GM03348 (cell line): ENCODE data around the gene ZFR2.

ENCODE experiments used
- DNase-seq: peaks from one replicate; pipeline ENCODE4 v3.0.0; 2012; ENCODE audit warnings: low spot score

The ZFR2 gene

DNA sequence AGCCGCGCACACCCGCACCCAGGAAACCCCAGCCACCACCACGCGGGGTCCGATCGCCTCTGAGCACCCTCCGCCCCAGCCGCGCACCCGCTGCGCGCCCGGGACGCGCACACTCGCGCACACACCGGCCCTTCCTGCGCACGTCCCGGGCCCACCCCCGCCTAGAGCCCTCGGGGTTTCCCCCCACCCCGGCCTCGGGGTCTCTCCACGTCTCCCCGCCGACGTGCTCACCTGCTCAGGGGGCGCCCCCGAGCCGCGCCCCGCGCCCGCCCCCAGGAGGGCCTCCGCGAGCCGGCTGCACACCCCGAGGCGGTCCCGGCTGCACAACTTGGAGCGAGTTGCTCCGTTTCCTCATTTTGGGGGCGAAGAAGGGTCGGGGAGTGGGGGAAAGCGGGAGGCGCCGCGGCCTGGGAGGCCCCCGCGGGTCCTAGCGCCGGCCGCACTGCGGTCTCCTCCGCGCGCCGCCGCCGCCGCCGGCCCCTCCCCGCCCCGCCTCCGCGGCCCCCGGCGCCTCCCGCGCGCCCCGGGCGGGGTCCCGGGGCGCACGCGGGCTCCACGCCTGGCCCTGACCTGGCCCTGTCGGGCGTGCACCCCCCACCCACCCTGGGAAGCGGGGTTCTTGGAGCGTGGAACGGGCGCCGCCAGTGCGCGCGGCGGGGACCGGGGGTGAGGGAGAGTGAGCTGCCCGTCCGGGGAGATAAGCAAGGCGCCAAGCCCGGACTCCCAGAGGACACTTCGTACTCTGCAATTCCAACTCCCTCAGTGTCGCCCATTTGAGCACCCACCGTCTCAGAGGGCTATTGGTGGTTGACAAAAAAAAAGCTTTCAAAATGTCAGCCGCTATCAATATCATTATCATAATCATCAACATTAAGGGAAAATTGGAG lies 82.7 kb downstream of the ZFR2 start, which contains the start of gene MATK:
MATK (minus strand) TSS at position 444 of the 887 bp plus-strand sequence. CDS start 1,246 bp downstream, outside the sequence.
- no peak for DNase-seq

DNA sequence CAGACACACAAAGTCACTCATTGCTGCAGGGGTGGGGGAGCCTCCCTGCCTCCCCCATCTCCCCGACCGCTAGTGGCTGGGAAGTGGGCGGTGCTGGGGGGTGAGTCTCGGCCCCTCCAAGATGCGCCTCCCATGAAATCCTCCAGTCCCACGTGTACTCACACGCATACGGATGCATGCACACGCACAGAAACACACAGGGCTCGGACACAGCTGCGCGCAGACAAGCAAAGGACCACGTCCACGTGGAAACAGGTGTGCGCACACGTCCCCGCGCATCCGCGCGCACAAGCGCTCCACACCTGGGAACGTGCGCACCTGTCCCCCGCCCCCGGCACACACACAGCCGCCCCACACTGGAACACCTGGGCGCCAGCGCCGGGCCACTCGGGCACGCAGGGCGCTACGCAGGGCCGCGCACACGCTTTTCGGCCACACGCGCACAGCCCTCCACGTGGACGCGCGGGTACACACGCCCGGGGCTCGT lies 83.3 kb downstream of the ZFR2 start:
- DNase-seq = no peak

DNA sequence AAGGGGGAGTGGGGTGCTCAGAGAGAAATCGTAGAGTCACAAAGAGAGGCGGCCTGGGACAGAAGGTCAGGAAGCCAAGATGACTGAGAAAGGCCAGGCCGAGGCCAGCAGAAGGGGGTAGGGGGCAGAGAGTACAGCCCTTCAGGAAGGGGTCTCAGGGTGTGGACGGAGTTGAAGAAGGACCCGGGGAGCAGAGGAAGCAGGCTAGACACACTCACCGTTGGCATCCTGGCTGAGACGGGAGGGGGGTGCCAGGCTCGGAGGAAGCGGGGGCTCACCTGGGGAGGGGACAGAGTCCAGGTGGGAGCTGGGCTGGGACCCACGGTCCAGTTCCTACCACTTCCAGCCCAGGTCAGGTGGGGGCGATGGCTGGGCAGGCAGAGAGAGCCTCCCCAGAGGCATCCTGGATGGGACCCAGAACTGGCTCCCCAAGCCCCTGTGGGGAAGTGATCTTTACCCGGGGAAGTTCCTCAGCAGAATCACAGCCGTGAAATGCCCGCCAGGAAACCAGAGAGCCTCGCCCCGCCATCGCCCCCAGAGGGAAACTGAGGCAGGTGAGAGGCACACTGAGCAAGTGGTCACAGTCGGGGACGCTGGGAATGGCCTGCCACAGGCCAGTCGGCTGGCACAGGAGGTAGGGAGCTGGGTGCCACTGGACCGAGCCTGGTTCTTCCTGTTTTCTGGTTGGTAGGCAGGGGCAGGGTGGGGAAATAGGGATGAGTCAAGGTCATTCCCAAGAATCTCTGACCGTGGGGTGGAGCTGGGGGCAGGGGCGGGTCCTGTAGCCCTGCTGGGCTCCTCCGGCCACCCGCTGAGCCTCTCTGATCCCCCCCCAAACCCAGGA lies 84.0 kb downstream of the ZFR2 start:
- DNase-seq = no peak

DNA sequence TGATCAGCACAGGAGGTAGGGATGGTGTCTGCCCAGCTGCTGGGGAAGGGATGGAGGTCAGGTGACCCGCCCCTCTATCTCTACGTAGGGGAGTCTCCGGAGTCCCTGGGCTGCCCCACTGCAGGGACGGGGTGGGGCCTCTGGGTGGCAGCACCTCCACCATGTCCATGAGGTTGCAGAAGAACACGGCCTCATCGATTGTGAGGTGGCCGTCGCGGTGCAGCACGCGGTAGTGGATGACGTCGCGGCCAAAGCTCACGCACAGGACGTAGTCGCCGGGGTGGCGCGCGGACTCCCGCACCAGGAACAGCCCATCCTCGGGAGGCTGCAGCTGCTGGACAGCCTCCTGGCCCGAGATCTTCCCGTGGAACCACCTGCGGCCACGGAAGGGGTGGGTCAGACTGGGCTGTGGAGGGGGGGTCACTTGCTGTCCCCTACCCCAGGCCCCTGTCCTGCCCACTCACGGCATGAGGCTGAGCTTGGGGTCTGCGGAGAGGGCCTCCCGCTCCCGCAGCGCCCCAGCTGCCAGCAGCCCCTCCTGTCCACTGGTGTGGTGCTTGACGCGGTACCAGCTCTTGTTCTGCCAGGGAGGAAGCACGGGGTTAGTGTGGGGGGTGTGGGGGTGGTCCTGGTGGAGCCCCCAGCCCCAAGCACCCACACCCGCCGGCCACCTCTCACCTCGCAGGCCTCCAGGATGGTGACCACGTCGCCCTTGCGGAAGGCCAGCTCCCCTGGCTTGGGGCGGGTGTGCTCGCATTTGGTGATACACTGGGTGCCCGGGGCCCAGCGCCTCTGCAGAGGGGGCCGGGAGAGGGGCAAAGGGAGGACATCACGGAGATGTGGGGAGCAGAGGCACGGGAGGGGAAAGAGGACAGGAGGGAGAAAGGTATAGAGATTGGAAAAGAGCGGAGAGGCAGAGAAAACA lies 84.9 kb downstream of the ZFR2 start:
- DNase-seq = no peak

DNA sequence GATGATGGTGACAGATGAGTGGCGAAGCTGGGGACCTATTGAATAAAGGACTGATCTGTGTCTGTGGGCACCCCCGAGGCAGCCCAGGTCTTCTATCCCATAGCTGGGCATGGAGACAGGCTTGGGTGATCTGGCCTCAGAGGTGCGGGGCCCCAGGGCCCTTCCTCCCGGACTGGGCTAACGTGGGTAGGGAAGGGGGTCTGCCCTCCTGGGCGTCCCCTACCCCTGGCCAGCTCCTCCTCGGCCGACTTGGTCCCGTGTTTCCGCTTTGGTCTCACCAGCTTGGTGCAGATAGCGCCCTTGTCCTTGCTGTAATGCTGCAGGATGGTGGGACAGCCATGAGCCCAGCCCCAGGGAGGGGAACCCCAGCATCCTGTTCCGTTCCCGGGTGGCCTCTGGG lies 85.9 kb downstream of the ZFR2 start:
- DNase-seq = no peak

DNA sequence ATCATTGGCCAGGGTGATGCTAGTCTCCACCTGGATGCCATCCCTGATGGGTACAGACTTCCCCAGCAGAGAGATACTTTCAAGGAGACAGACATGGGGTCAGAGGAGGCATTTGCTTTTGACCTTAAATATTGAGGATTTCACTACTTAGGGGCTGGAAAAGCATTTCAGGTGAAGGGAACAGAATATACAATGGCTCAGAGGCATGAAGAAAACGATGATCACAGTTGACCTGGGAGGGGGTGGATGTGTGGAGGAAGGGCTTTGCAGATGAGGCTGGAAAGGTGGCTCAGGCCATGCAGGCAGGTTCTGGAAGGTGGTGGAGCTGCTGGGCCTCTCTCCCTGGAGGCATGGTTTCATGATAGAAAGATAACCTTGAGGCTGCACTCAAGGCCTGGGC lies 86.5 kb downstream of the ZFR2 start:
- no peak for DNase-seq

DNA sequence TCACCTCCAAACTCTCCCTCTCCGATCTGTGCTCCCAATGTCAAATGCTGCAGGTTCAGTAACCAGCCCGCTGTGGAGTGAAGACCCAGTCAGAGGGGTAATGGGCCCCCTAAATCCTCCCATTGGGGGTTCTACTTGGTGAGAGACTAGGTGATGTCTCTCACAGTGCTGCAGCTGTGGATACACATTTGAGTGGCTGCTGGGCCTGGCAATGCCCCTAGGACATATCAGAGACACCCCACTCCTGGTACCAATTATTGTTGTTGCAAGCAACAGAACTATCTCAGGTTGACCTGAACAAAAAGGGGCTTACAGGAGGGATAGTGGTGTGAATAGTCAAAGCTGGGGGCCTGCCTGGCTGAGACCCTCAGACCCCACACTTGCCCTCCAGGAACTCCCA lies 87.2 kb downstream of the ZFR2 start:
- no peak for DNase-seq

DNA sequence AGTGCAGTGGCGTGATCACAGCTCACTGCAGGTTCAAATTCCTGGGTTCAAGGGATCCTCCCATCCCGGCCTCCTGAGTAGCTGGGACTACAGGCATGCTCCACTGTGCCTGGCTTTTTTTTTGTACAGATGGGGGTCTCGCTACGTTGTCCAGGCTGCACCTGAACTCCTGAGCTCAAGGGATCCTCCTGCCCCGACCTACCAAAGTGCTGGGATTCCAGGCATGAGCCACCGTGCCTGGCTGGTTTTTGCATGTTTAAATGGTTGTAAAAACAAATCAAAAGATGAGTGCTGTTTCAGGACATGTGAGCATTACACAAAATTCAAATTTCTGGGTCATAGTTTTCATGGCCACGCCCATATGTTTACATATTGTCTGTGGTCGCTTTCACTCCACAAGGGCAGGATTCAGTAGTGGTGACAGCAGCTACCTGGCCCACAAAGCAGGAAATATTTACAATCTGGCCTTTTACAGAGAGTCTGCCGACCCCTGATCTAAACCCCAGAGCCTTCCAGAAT lies 88.0 kb downstream of the ZFR2 start:
- no peak for DNase-seq

DNA sequence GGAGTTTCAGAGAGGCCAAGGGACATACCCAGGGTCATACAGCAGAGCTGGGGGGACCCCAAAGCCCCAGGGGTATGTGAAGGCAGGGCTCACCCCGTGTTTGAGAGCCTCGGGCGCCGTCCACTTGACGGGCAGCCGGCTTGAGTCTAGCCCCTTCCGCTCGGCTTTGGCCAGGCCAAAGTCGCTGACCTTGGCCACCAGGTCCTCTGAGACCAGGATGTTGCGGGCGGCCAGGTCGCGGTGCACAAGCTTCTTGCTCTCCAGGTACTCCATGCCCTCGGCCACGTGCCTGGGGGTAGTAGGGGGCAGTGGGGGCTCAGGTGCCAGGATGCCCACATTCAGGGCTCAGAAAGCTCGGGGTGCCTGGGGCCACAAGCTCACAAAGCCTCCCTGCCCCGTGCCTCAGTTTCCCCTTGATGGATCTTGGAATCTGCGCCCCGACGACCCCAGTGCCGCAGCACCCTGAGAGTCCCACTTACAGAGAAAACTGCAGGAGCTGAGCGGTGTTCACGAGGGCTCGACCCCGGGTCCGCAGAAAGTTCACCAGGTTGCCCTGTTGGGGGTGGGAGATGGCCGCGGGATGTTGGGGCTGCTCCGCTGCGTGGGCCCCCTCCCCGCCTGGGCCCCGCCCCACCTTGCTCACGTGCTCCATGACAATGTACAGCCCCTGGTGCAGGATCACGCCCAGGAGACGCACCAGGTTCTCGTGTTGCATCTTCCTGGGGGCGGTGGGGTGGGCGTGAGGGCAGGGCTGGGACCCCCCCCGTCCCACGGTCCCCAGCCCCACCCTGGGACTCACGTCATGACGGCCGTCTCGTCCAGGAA lies 89.7 kb downstream of the ZFR2 start:
- no peak for DNase-seq

DNA sequence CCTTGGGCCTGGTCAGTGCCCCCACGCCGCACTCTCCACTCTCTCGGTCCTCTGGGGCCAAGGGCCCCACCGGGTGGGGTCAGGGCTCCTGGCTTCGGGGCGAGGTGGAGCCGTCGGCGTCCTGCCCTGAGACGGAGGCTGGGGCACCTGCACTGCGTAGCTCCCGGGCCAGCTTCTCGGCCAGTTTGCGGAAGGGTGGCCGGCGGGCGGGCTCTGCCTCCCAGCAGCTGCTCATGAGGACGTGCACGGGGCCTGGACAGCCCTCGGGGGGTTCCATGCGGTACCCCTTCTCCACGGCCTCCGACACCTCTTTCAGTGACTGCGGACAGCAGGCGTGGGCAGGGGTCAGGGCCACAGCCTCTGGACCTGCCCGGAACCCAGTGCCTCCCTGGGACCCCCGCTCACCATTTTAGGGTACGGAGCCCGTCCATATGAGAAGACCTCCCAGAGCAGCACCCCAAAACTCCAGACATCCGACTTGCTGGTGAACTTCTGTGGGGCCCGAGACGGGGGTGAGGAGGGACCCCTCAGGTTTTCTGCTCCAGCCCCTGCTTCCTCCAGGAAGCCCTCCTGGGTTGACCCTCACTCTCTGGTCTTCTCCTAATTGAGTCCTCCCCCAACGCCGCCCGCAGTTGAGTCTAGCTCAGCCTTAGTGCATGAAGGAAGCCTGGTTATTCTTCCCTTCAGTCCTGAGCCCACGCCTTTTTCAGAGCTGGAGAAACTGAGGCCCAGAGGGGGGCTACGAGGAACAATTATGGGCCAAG lies 90.6 kb downstream of the ZFR2 start:
- no peak for DNase-seq

DNA sequence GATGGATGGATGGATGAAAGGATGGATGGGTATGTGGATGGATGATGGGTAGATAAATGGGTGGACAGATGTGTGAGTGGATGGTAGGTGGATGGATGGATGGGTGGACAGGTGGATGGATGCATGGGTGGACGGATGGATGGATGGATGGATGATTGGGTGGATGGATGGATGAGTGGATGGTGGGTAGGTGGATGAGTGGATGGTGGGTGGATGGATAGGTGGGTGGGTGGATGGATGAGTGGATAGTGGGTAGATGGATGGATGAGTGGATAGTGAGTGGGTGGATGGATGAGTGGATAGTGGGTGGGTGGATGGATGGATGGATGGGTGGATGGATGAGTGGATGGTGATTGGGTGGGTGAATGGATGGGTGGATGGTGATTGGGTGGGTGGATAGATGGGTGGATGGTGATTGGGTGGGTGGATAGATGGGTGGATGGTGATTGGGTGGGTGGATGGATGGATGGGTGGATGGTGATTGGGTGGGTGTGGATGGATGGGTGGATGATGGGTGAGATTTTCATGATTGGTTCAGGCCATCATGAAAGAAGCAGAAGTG lies 92.3 kb downstream of the ZFR2 start:
- DNase-seq = no peak

DNA sequence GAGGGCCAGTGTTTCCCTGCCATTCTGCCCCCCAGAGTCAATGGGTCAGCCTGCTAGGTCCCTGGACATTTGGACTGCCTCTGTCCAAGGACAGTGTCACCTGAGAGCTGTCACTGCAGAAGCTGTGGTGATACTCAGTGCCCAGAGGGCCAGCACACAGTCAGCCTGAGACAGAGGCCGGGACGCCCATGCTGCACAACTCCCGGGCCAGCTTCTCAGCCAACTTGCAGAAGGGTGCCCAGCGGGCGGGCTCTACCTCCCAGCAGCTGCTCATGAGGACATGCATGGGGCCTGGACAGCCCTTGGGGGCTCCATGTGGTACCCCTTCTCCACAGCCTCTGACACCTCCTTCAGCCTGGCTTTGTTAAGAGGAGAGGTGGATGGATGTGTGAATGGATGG lies 93.0 kb downstream of the ZFR2 start:
- DNase-seq = no peak

DNA sequence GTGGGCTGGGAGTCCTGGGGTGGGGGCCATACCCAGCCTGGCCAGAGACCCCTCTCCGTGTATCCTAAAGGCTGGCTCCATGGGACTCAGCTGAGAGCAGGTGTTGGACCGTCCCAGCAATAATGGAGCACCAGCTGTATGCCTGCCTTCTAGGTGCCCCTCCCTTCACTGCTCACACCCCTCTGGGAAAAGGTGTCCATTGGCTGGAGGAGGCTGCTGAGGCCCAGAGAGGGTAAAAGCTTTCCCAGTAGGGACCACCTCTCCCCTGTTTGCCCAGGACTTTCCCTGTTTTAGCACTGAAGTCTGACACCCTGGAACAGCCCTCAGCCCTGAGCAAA lies 93.5 kb downstream of the ZFR2 start:
- DNase-seq = no peak

DNA sequence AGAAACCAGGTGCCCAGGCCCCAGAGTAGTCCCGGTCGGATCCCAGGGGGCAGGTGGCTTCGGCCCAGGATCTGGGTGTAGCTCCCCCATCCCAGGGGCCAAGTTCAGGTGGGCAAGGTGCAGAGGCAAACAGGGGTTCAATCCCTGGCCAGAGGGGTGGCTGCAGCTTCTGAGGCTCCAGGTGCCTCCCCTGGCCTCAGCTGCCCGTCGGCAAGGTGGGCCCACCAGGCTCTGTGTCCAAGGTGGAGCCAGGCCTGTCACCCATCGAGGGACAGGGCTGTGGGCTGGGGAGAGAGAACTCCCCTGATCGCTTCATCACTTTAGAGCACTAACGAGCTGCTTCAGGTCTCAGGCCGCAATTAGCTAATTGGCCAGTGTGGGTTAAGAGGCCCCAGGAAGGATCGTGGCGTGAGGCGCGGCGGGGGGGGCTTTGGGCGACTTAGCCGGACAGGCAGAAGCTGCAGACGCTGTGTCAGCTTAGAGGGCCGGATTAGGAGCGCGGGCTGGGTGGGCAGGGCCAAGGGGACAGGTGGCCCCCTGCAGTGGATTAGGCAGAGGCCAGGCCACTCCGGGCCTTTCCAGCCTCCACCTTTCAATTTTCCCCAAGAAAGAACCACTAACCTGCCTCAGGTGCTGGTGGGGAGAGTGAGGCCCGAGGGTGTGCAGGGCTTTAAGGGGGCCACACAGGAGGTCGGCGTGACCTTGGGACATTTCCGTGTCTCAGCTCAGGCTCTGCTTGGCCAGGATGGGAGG lies 94.0 kb downstream of the ZFR2 start:
- no peak for DNase-seq

DNA sequence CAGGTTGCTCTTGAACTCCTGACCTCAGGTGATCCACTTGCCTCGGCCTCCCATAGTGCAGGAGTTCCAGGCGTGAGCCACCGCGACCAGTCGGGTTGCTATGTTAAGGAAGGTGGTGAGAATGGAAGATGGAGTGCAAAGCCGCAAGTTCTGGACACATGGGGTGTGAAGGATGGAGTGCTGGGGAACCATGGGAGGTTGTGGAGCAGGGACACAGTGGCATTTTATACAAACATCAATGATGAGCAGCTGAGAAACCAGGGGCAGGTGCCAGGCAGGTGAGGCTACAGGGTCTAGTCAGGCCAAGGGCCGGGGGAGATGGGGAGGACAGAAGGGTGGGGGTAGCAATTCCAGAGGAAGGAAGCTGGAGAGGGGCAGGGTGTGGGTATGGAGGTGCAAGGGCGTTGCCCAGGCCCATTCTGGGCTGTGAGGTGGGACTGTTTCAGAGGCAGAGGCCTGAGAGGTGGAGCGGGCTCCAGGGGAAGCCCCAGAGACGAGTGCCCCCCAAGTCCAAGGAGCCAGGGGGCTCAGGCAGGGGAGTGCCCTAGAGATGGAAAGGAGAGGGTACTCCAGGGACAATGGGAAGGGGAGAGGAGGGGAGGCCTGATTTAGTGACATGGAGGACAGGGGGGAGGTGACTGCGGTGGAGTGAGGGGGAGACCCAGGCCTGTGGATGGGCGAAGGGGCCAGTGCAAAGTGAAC lies 94.9 kb downstream of the ZFR2 start:
- no peak for DNase-seq

DNA sequence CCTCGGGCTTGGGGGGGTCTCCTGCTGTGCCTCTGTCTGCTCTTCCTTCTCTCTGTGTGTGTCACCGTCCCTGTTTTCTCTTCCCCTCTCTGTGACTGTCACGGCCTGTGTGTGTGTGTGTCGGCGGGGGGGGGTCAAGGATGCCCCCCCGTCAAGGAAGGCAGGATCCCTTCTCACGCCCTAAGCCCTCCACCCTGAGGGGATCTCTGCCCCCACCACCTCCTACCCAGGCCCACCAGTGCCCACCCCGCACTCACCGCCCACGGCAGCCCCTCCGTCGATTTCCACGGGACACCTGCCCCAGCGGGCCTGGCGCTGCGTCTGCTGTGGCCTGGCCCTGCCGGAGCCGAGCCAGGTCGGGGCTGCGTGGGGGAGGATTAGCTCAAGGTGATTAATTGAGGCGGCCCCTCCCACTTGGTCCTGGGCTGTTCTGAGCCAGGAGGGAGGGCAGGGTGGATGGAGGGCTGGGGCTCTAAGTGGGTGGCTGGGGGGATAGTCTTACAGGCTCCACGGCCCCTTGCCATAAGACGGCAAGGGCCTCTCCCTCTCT lies 96.9 kb downstream of the ZFR2 start, which contains the start of gene RAX2:
RAX2 (minus strand) TSS at position 323 of the 550 bp plus-strand sequence. CDS start 486 bp downstream, outside the sequence.
- no peak for DNase-seq

DNA sequence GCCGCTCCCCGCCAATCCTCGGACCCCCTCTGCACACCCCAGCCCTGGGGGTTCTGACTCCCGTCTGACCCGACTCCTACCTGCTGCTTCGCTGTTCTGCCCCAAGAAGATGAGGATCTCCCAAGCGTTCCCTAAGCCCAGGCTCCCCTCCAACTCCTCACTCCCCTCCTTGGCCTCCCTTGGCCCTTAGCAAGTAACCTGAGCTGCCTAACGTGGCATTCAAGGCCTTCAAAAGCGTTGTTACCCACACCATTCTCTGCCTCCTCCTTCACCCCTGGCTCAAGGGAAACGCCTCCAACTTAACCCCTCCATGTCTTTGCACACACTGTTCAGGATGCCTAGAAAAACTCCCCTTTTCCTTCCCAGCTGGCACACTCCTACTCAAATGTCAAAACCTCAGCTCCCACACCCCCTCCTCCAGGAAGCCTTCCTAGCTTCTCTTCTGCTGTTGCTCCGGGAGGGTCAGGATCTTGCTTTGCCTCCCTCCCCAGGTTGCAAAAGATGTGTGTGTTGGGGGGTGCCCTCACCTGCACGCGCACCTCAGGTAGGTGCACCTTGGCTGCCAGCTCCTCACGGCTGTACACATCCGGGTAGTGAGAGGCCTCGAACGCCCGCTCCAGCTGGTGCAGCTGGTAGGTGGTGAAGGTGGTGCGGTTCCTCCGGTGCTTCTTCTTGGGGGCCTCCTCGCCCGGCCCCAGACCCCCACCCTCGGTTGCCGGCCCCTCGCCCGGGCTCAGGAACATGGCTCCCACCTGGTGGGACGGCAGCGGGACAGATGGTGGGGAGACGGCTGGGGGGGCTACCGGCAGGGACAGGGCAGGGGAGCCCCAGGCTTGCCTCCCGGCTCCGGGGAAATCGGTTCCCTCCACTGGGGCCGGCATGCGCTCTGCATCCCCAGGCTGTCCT lies 97.6 kb downstream of the ZFR2 start:
- no peak for DNase-seq
